B cell (primary cell): ENCODE measurements around the gene TGFBR3. TPM values are rescaled to one million over a fixed set of nuclear protein-coding genes. Genes with fewer than 3 reads are reported as not detected.

ENCODE experiments used
- ATAC-seq: fragments of 200-7000 bp; cut with Tn5 transposase; one replicate; pipeline ENCODE4 v1.10.0; 2021; ENCODE audit warnings: low read depth, mild to moderate bottlenecking, moderate number of reproducible peaks, moderate library complexity
- CTCF ChIA-PET: fragments of 350-600 bp; sonication (Branson Sonifier 250); formaldehyde crosslinking; loops from one replicate; lab custom pipeline; 2021; ENCODE audit warnings: antibody characterized with exemption, inconsistent platforms; lab: Charles Lee
- POLR2A ChIA-PET: fragments of 350-600 bp; sonication (Branson Sonifier 250); formaldehyde crosslinking; loops from one replicate; lab custom pipeline; 2021; ENCODE audit warnings: antibody characterized with exemption; lab: Charles Lee
- DNase-seq: peaks from one replicate; pipeline ENCODE4 v3.0.0; 2013
- H2AFZ ChIP-seq: 2 replicates; pipeline ENCODE4 v1.6.1; 2012; ENCODE audit warnings: mild to moderate bottlenecking, low read depth, low read length; ENCODE audit not compliant: insufficient read depth, poor library complexity, severe bottlenecking
- H3K27ac ChIP-seq, 2 donors: 1 replicate in 1 of 2; 2 replicates in 1 of 2; pipeline ENCODE4 v1.5.1; 2012 to 2013; ENCODE audit warnings: low read length in 2 of 2, mild to moderate bottlenecking in 2 of 2, moderate library complexity in 1 of 2
- H3K27me3 ChIP-seq, 4 experiments: fragments of 200-600 bp in 1 of 4; sonication (generic) in 1 of 4; replicated peaks in 1 of 4; 1 replicate in 2 of 4; 2 replicates in 2 of 4; pipeline versions ENCODE4 v1.6.1 to v1.7.0; 2013 to 2016; ENCODE audit warnings: low read length in 3 of 4, mild to moderate bottlenecking in 2 of 4, mixed read lengths in 1 of 4, moderate library complexity in 1 of 4; ENCODE audit not compliant: insufficient read depth in 4 of 4, control insufficient read depth in 3 of 4; ENCODE audit errors: control extremely low read depth in 1 of 4
- H3K36me3 ChIP-seq, 2 experiments: replicated peaks in 1 of 2; 1 replicate in 1 of 2; 2 replicates in 1 of 2; pipeline versions ENCODE4 v1.6.1 to v1.7.1; 2013; ENCODE audit warnings: low read length in 1 of 2; ENCODE audit not compliant: insufficient read depth in 2 of 2, control insufficient read depth in 1 of 2; ENCODE audit errors: control extremely low read depth in 1 of 2, extremely low read depth in 1 of 2
- H3K4me1 ChIP-seq, 2 donors: fragments of 200-600 bp in 1 of 2; sonication (generic) in 1 of 2; 1 replicate in 1 of 2; 2 replicates in 1 of 2; pipeline versions ENCODE4 v1.5.1 to v1.6.1; 2013 to 2017; ENCODE audit warnings: low read length in 2 of 2; ENCODE audit not compliant: control insufficient read depth in 2 of 2, insufficient read depth in 2 of 2
- H3K4me2 ChIP-seq: replicated peaks from 2 replicates; pipeline ENCODE3; 2012; ENCODE audit warnings: mild to moderate bottlenecking, low read depth, low read length; ENCODE audit not compliant: poor library complexity, severe bottlenecking
- H3K4me3 ChIP-seq, 5 experiments: fragments of 200-600 bp in 1 of 5; sonication (generic) in 1 of 5; 1 replicate in 3 of 5; 2 replicates in 2 of 5; pipeline versions ENCODE4 v1.5.1 to v1.7.0; 2011 to 2016; ENCODE audit warnings: low read length in 4 of 5, mild to moderate bottlenecking in 4 of 5, low read depth in 2 of 5, control low read depth in 1 of 5, moderate library complexity in 1 of 5; ENCODE audit not compliant: insufficient read depth in 1 of 5; ENCODE audit errors: control extremely low read depth in 1 of 5, extremely low read depth in 1 of 5
- H3K79me2 ChIP-seq: fragments of 200-600 bp; sonication (generic); one replicate; pipeline ENCODE4 v1.6.0; 2016; ENCODE audit warnings: low read length; ENCODE audit not compliant: control insufficient read depth, insufficient read depth
- H3K9ac ChIP-seq: fragments of 200-600 bp; sonication (generic); 2 replicates; pipeline ENCODE4 v1.6.1; 2017; ENCODE audit warnings: mild to moderate bottlenecking, low read length, moderate library complexity
- H3K9me3 ChIP-seq, 3 donors: one replicate each; pipeline versions ENCODE4 v1.6.1 to v1.7.1; 2013; ENCODE audit warnings: low read length in 2 of 3; ENCODE audit not compliant: control insufficient read depth in 2 of 3, insufficient read depth in 1 of 3; ENCODE audit errors: control extremely low read depth in 1 of 3
- H4K20me1 ChIP-seq: 2 replicates; pipeline ENCODE4 v1.6.0; 2012; ENCODE audit warnings: mild to moderate bottlenecking, low read length; ENCODE audit not compliant: insufficient read depth, control insufficient read depth, poor library complexity, severe bottlenecking
- H3K27ac Mint-ChIP-seq: one replicate; pipeline ENCODE4 v1.8.0; 2021; ENCODE audit warnings: mixed read lengths
- H3K27me3 Mint-ChIP-seq: one replicate; pipeline ENCODE4 v1.8.0; 2021; ENCODE audit warnings: mixed read lengths
- H3K4me1 Mint-ChIP-seq: one replicate; pipeline ENCODE4 v1.8.0; 2021; ENCODE audit warnings: mixed read lengths
- H3K4me3 Mint-ChIP-seq: one replicate; pipeline ENCODE4 v1.8.0; 2021; ENCODE audit warnings: mixed read lengths
- H3K9me3 Mint-ChIP-seq: one replicate; pipeline ENCODE4 v1.8.0; 2022; ENCODE audit warnings: mixed read lengths; ENCODE audit not compliant: insufficient read depth
- CTCF ChIP-seq: fragments of 200-600 bp; IDR thresholded peaks from one replicate; pipeline ENCODE4 v1.8.0; 2022; ENCODE audit warnings: antibody characterized with exemption, mild to moderate bottlenecking
- EZH2 ChIP-seq: IDR thresholded peaks from 2 replicates; pipeline ENCODE4 v1.6.1; 2012; ENCODE audit warnings: borderline replicate concordance, low read depth, mild to moderate bottlenecking, moderate library complexity, low read length; ENCODE audit not compliant: insufficient read depth, poor library complexity, severe bottlenecking
- WGBS: methylation state at CpG from one replicate; pipeline ENCODE4 v1.1.5; 2013; ENCODE audit warnings: missing lambda C conversion rate; ENCODE audit not compliant: insufficient coverage; 5-methylcytosine and 5-hydroxymethylcytosine counted together
- intact Hi-C: fragments of 100-400 bp; cut with micrococcal nuclease; formaldehyde crosslinking; loops from one replicate; pipeline ENCODE4 v1.10.0; 2022
- polyA plus RNA-seq: library from polyadenylated mRNA; depleted of rRNA; stranded (reverse); fragments of >200 nt; gene quantifications from 2 replicates; pipeline ENCODE4 v1.2.3, GENCODE V29; 2012
- total RNA-seq, 2 donors: library from RNA; stranded (reverse); fragments of 120-200 nt in 1 of 2; gene quantifications; 1 replicate in 1 of 2; 2 replicates in 1 of 2; pipeline versions ENCODE4 v1.2.3 to v1.2.4, GENCODE V29; 2013 to 2022

Gene TGFBR3
- total and polyA plus RNA-seq, 2 donors (not counting 1 experiment from before 2014, with no cell fraction given): 0.10 to 0.12 TPM

DNA sequence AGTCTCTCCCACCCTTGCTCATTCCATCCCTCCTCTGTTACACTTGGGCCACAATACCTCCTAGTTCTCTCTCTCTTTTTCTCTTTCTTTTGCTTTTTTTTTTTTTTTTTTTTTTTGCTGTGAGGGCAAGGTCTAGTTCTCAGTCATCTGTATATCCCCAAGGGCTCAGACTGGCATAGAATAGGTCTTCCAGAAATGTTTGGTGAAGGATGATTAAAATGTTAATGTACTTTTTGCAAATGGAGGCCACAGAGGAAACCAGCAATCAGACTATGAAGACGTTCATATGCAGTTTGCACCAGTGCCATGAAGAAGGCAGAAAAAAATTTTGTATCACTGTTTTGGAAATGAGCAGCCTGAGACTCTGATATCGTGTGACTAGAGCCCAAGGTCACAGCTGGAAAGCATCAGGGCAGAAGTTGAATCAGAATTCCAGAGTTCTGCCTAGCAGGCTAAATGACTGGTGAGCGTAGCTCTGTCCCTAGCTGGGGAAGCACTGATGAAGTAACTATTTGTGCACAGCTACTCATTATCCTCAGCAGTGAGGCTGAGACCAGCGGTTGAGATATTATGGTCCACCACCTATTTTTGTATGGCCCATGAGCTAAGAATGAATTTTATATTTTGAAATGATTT is 186.5 kb downstream of the TGFBR3 start:
- H3K4me2 ChIP-seq: no peak overlapping the region
- Mint-ChIP-seq H3K27ac (no peak overlapping the region), H3K4me1 (peaks cover 2% of the 10 kb centered on the region), H3K27me3 (no peaks in the 10 kb centered on the region), H3K4me3 (no peak overlapping the region), H3K9me3 (no peaks in the 10 kb centered on the region)
- ATAC-seq: no peak
- H3K4me1 ChIP-seq: no peaks in the 10 kb centered on the region
- no peak overlapping the region for H3K9ac ChIP-seq
- no peaks in the 10 kb centered on the region for H3K36me3 ChIP-seq
- POLR2A ChIA-PET: no interaction called here
- DNase-seq: no peak
- no peaks in the 10 kb centered on the region for H3K9me3 ChIP-seq
- H2AFZ ChIP-seq: no peak overlapping the region
- whole genome bisulfite sequencing: 81% methylated on average over 3 of the region's 4 CpGs
- intact Hi-C loops: no loop called here
- no peaks in the 10 kb centered on the region for H3K79me2 ChIP-seq
- no peaks in the 10 kb centered on the region for H3K27me3 ChIP-seq
- no peak overlapping the region for H3K27ac ChIP-seq
- H4K20me1 ChIP-seq: no peaks in the 10 kb centered on the region
- no peak overlapping the region for H3K4me3 ChIP-seq
- TF ChIP-seq CTCF: no peak
- no peak for TF ChIP-seq EZH2
- CTCF ChIA-PET: no interaction called here

DNA sequence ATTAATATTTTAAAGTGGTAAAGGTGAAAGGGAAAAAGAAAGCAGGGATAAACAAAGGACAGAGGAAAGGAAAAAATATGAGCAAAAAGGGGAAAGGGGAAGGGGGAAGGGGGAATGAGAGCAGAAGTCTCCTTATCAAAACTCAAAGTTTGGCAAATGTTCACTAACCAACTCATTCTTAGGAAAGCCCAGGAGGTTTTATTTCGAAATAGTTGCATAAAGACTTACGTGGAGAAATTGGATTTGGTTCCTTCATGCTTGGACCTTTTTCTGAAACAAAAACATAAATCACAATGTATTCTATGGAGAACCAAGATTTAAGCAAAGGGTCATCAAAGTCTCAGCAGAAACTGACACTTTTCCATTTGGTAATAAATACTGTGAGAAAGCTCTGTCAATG is 188.1 kb downstream of the TGFBR3 start:
- intact Hi-C loops: no loop called here
- H3K79me2 ChIP-seq: no peaks in the 10 kb centered on the region
- no peak for ATAC-seq
- no peaks in the 10 kb centered on the region for H3K27me3 Mint-ChIP-seq
- H3K9ac ChIP-seq: no peak overlapping the region
- no peaks in the 10 kb centered on the region for H3K27me3 ChIP-seq
- H3K36me3 ChIP-seq: no peaks in the 10 kb centered on the region
- WGBS: no CpG with 5 or more reads among the region's 2 CpGs
- no peaks in the 10 kb centered on the region for H3K9me3 Mint-ChIP-seq
- H3K4me1 ChIP-seq: no peaks in the 10 kb centered on the region
- H3K9me3 ChIP-seq: no peaks in the 10 kb centered on the region
- ChIA-PET POLR2A (no interaction called here), CTCF (no interaction called here)
- H4K20me1 ChIP-seq: no peaks in the 10 kb centered on the region
- H3K4me1 Mint-ChIP-seq: peaks cover 2% of the 10 kb centered on the region
- H3K27ac ChIP-seq: no peak overlapping the region
- TF ChIP-seq CTCF: no peak
- TF ChIP-seq EZH2: no peak
- H3K4me3 Mint-ChIP-seq: no peak overlapping the region
- H3K27ac Mint-ChIP-seq: no peak overlapping the region
- H3K4me2 ChIP-seq: no peak overlapping the region
- H3K4me3 ChIP-seq: no peak overlapping the region
- no peak overlapping the region for H2AFZ ChIP-seq
- no peak for DNase-seq
